Medulla oblongata (tissue), 1 donor: ENCODE measurements around the gene OR6B1.
A peak's percentile ranks its signal among the peaks of the same experiment; 100 is the strongest.
"Not testable (repeated sequence)": the region's sequence is repeated elsewhere in the genome, so short reads cannot be mapped to it uniquely, and the experiment has no call there.

Experiments
- DNase-seq: peaks from one replicate; pipeline ENCODE4 v3.0.0-alpha.2; 2015; ENCODE audit errors: extremely low spot score

The OR6B1 gene

DNA sequence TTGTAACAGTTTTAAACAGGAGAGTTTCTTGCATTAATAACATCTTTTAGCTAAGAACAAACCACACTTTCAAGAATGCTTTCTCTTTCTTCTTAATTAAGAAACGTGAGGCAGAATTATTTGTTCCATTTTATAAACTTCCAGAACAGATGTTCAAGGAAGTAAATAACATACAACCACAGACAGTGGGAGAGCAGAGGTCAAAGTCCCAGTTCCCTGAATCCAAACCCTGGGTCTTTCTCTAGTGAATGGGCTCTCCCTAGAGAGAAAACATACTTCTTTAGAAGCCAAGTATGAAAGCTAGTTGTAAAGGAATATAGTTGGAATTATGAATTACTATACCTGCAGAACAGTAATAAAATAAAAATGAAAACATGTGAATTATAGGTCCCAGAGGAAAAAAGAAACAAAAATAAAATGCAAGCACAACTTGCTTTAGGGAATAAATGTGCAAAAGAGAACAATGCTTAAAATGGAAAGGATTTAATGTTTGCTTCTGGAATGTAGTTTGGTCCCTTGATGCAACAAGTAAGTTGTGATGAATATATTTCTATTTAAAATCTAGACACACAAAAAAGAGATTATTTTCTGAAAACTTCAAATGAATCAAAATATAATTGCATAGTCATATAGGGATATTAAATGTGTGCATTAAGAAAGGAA is 6.0 kb downstream of the OR6B1 start:
- no peak for DNase-seq

- no peak for DNase-seq
These were observed 6.5 kb downstream of the OR6B1 start for GRCh38 chr7:144006692-144007042.

- no peak for DNase-seq
These were observed 9.2 kb downstream of the OR6B1 start for GRCh38 chr7:144009361-144009760.

- not testable (repeated sequence) for DNase-seq
These were observed 9.9 kb downstream of the OR6B1 start for GRCh38 chr7:144010061-144010460.

GRCh38 chr7:144010821-144011220 is 10.7 kb downstream of the OR6B1 start:
- DNase-seq = not testable (repeated sequence)

DNA sequence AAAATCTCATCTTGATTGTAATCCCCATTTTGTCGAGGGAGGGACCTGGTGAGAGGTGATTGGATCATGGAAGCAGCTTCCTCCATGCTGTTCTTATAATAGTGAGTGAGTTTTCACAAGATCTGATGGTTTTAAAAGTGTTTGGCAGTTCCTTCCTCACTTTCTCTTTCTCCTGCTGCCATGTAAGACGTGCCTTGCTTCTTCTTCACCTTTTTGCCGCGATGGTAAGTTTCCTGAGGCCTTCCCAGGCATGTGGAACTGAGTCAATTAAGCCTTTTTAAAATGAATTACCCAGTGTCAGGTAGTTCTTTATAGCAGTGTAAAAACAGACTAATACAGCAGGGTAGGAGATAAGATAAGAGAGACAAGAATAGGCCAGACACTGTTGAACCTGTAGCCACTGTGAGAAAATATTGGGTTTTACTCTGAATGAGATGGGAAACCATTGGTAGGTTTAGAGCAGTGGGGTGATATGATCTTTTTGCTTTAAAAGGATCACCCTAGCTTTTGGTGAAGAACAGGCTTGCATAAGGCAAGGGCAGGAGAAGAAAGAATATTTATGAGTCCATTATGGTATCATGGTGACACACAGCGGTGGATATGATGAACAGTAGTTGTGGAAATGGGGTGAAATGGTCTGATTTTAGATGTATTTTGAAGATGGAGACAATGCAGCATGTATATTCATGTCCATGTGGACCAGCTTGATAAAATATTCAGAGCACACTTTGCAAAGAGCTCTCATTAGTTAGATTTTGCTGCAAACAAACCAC is 11.5 kb downstream of the OR6B1 start:
- DNase-seq = no peak

GRCh38 chr7:144018065-144018464 is 17.9 kb downstream of the OR6B1 start:
- DNase-seq = no peak

- no peak for DNase-seq
These were observed 19.3 kb downstream of the OR6B1 start for GRCh38 chr7:144019457-144019856.

DNA sequence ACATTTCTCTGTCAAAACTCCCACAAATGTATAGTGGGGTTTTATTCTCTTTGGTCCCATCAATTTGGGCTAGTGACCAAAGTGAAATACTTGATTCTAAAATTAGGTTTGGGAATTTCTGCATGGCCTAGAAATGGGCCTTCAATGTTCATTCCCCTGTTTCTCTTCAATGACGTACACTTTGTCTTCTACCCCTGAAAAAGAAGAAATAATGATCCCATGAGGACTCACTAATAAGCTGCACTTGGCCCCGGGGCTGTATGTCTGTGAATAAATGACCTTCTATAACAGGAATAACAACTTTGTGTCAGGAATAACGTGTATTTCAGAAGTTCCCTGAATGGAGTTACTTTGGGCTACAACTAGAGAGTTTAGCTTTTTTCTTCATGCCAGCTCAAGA is 20.2 kb downstream of the OR6B1 start:
- no peak for DNase-seq

GRCh38 chr7:144022169-144022568 is 22.0 kb downstream of the OR6B1 start:
- no peak for DNase-seq

GRCh38 chr7:144023171-144023827 is 23.2 kb downstream of the OR6B1 start:
- no peak for DNase-seq

DNA sequence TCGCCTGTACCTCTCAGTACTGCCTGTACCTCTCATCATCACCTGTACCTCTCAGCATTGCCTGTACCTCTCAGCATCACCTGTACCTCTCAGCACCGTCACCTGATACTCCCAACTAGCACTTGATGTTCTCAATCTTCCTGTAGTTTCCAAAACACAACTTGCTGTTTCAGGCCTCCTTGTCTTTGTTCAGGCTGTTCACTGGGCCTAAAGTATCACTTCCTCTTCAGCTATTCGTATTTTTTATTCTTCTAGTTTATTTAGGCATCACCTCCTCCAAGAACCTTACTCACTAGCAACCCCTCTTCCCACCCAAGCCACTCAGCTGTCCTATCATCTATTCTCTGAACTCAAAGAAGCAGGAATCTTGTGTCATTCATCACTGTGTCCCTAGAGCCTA is 24.1 kb downstream of the OR6B1 start:
- DNase-seq = no peak

DNA sequence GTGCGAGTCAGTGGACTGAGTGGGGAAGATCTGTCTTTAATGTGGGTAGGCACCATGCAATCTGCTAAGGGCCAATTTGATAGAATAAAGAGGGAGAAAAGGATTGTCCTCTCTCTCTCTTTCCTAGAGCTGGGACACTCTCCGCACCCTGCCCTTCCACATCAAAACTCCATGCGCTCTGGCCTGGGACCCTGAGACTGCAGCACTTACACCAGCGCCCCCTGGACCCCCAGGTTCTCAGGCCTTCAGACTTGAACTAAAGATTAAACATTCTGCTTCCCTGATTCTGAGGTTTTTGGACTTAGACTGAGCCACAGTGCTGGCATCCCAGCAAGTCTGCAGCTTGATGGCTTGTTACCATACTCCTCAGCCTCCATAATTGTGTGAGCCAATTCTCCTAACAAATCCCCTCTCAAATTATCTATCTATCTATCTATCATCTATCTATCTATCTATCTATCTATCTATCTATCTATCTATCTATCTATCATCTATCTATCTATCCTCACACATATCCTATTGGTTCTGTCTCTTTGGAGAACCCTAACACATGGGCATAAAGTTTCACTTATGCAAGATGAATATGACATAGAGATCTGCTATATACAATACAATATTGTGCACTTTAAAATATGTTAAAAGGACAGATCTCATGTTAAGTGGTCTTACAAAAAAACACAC is 26.2 kb downstream of the OR6B1 start:
- no peak for DNase-seq

DNA sequence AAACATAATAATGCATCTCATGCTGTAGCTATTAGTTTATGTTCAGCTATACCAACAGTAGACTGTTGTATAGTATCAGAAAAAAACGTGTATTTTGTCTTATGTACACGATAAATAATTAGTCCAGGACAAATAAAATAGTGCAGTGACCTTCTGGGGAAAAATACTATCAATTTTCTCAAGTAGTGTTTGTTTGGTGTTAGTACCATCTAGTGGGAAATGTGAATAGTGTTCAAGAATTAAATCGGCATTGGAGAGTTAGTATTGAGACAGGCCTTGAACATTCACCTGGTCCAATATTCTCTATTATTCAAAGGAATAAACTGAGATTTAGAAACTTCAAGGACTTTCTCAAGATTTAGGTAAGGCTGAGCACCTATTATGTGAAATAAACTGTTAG is 26.9 kb downstream of the OR6B1 start:
- peak; percentile 54 for DNase-seq

DNA sequence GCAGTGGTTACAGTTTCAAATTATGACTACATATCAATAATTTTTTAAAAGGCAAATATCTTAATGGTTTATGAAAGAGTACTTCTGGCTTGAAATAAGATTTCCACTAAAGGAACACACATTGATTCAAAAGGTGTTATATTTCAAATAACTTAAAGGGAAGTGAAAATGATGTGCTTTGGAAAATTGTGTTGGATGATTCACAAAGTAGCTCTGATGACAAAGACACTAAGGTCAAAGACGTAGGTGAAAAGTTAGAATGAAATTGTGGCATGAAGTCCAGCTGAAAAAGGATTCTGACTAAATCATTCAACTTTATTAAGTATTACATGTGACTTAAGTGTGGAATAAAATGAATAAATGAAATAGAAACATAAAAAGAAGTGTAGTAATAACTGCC is 27.9 kb downstream of the OR6B1 start:
- DNase-seq = no peak

GRCh38 chr7:144028547-144028946 is 28.4 kb downstream of the OR6B1 start:
- no peak for DNase-seq

DNA sequence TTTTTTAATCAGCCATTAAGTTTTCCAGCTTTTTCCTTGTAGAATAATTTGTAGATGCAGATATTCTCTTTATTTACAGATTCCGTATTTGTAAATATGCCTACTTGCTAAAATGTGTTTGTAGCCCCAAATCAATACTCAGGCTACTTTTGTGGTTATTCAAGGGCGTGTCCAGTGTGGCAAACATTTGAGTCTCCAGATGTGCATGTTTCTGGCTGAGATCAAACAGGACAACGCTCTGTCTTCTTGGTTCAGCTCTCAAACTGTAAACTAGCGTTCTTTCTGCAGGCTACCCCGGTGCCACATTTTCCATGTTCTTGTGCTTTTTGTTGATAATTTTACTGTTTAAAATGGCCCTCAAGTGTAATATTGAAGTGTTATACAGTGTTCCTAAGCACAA is 32.4 kb downstream of the OR6B1 start:
- no peak for DNase-seq

DNA sequence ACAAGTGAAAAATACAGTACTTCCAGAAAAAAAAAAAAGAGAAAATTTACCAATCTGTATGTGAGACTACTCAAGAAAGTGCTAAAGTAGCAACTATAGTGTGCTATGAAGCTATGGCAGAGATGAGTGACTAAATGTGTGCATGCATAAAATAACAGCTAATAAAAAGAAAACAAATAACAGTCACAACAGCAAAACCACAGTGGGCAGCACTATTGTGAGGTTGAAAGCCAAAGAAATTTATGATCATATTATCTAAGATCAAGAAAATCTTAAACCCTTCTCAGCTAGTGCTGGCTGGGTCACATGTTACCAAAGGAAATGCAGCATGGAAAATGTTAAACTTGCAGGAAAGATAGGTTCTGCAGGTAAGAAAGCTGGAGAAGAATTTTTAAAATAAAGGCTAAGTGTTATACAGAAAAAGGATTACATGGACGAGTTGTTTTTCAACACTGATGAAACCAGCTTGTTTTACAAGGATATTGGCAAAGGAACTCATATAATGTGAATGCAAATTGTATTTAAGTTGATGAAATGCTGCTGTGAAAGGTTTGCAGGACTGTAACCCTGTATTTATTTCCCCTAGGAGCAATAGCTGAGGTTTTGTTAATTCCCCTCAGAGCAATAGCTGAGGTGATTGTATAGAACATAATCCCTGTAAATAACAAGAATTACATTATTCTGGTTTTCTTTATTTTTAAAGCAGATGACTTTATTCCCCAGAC is 33.0 kb downstream of the OR6B1 start:
- no peak for DNase-seq

DNA sequence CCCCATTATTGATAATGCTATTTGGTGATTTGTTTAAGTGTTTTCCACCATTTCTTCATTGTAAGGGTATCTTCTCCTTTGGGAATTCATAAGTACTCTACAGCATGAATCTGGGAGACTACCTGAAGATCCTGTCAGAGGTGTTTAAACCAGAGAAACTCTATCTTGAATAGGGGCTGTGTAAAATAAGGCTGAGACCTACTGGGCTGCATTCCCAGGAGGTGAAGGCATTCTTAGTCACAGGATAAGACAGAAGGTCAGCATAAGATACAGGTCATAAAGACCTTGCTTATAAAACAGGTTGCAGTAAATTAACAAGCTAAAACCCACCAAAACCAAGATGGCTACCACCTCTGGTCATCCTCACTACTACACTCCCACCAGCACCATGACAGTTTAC is 35.3 kb downstream of the OR6B1 start:
- no peak for DNase-seq

GRCh38 chr7:144036302-144036885 is 36.3 kb downstream of the OR6B1 start:
- DNase-seq = no peak

- DNase-seq = no peak
These were observed 37.4 kb downstream of the OR6B1 start for GRCh38 chr7:144037414-144038035.
